ENCODE results near the gene MAPK11. TPM values are rescaled to one million over a fixed set of nuclear protein-coding genes. Genes with fewer than 3 reads are reported as not detected.

MAPK11 gene
- total and polyA plus RNA-seq, 2 donors from 2014 or later = 11.4 to 18.3 TPM

- Histone ChIP-seq H3K36me3 (ENCODE audit: control insufficient read depth in 2 of 3, insufficient read depth in 3 of 3, low read length in 3 of 3) (peaks cover 0 to 16% (median 14%) of the 10 kb centered on the region in 3 donors), H3K4me3 (ENCODE audit: low read length in 3 of 3) (no peak overlapping the region), H3K27ac (ENCODE audit: low read depth in 2 of 2, low read length in 2 of 2) (no peak overlapping the region), H3K9me3 (ENCODE audit: control insufficient read depth in 2 of 3, insufficient read depth in 1 of 3, low read length in 3 of 3) (no peaks in the 10 kb centered on the region), H3K27me3 (ENCODE audit: control insufficient read depth, insufficient read depth, low read length) (no peaks in the 10 kb centered on the region), H3K4me1 (ENCODE audit: control insufficient read depth in 2 of 3, insufficient read depth in 2 of 3, low read depth in 1 of 3, low read length in 3 of 3) (no peaks in the 10 kb centered on the region), H3K9ac (ENCODE audit: low read length in 3 of 3) (no peak overlapping the region)
- intact Hi-C loops (cut with DNase I) = no loop called here
- no peak for DNase-seq
- no peak for FAIRE-seq
- no peak for TF ChIP-seq CTCF (IDR thresholded peaks at IDR 0.05; ENCODE audit: borderline replicate concordance, extremely low read depth, insufficient read depth)
Observed at GRCh38 chr22:50228366-50228765, 41.8 kb downstream of the MAPK11 start.

DNA sequence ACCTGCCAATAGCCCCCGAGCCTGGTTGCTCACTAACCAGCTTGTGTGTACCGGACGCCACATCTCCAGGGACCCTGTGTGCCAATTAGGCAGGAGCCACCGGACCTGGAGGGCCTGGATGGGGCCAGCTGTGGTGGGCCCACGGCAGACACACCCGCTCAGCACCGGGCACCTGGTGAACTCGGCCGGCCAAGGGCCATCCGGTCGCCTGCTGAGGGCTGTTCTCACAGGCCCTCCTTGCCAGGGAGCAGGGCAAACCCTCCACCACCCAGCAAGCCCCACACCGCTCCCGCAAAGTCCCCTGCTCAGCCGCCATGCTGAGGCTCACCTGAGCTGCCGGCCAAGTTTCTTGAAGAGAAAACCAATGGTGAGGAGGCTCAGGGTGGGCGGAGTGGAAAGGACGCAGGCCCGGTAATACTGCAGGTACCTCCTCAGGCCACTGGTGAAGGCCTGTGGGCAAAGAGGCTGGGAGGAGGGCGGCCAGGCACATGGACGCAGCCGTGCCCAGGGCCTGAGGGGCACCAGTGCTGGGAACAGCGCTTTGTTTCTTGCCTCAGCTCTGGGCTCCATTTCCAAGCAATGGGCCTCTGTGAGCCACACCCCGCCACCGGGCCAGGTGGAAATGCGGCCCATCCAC lies 42.5 kb downstream of the MAPK11 start:
- intact Hi-C loops (cut with DNase I) = no loop called here
- no peaks in the 10 kb centered on the region for H3K27me3 ChIP-seq (ENCODE audit: control insufficient read depth, insufficient read depth, low read length)

GRCh38 chr22:50226875-50227165 lies 43.4 kb downstream of the MAPK11 start:
- Histone ChIP-seq H3K9ac (ENCODE audit: low read length in 3 of 3) (no peak overlapping the region), H3K27me3 (ENCODE audit: control insufficient read depth, insufficient read depth, low read length) (no peaks in the 10 kb centered on the region), H3K36me3 (ENCODE audit: control insufficient read depth in 2 of 3, insufficient read depth in 3 of 3, low read length in 3 of 3) (peaks cover 0 to 29% (median 22%) of the 10 kb centered on the region in 3 donors), H3K4me1 (ENCODE audit: control insufficient read depth in 2 of 3, insufficient read depth in 2 of 3, low read depth in 1 of 3, low read length in 3 of 3) (no peaks in the 10 kb centered on the region), H3K9me3 (ENCODE audit: control insufficient read depth in 2 of 3, insufficient read depth in 1 of 3, low read length in 3 of 3) (no peaks in the 10 kb centered on the region), H3K4me3 (ENCODE audit: low read length in 3 of 3) (no peak overlapping the region), H3K27ac (ENCODE audit: low read depth in 2 of 2, low read length in 2 of 2) (no peak overlapping the region)
- no peak for TF ChIP-seq CTCF (IDR thresholded peaks at IDR 0.05; ENCODE audit: borderline replicate concordance, extremely low read depth, insufficient read depth)
- FAIRE-seq = no peak
- intact Hi-C loops (cut with DNase I) = no loop called here
- DNase-seq = no peak

More for the DNA sequence above, 42.5 kb downstream of the MAPK11 start:
- Histone ChIP-seq H3K9ac (ENCODE audit: low read length in 3 of 3) (no peak overlapping the region), H3K4me1 (ENCODE audit: control insufficient read depth in 2 of 3, insufficient read depth in 2 of 3, low read depth in 1 of 3, low read length in 3 of 3) (no peaks in the 10 kb centered on the region), H3K36me3 (ENCODE audit: control insufficient read depth in 2 of 3, insufficient read depth in 3 of 3, low read length in 3 of 3) (peaks cover 0 to 20% (median 18%) of the 10 kb centered on the region in 3 donors), H3K4me3 (ENCODE audit: low read length in 3 of 3) (no peak overlapping the region), H3K9me3 (ENCODE audit: control insufficient read depth in 2 of 3, insufficient read depth in 1 of 3, low read length in 3 of 3) (no peaks in the 10 kb centered on the region), H3K27ac (ENCODE audit: low read depth in 2 of 2, low read length in 2 of 2) (no peak overlapping the region)
- DNase-seq = no peak
- no peak for TF ChIP-seq CTCF (IDR thresholded peaks at IDR 0.05; ENCODE audit: borderline replicate concordance, extremely low read depth, insufficient read depth)
- FAIRE-seq = no peak

Measured in kidney (tissue), 14 donors.